Measurements from ENCODE around the gene SLFN12. TPM values are rescaled to one million over a fixed set of nuclear protein-coding genes. Genes with fewer than 3 reads are reported as not detected.

SLFN12 gene
- total RNA-seq, 2 experiments from 2014 or later, result 0.06 TPM; not detected in 1

- no peak overlapping the region for H3K4me3 ChIP-seq (ENCODE audit: low read depth, low read length, poor library complexity, severe bottlenecking)
- POLR2A ChIA-PET, result no interaction called here
- no TSS peak for BruUV-seq (replicated peaks)
These were observed 15.2 kb upstream of the SLFN12 start for GRCh38 chr17:35447499-35447898.

DNA sequence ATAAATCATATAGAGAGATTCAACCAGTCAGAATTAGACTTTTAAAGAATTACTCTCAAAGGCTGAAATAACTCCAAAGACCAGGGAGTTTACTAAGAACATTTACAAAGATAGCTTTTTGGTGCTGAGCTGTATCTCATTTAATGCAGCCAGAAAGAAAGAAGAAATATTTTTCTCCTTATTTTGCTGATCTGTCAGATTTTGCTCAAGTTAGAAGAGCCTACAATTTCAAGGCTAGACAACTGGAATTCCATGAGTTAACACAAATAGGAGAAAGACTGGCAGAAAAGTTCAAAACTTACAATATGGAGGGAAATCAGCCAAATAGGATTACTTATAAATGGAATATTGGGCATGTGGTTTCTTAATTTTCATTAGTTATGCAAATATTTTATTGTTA is 6.1 kb upstream of the SLFN12 start:
- Histone ChIP-seq H3K4me2 (ENCODE audit: low read length) (no peak overlapping the region), H3K4me1 (ENCODE audit: insufficient read depth, low read length, poor library complexity, severe bottlenecking) (no peaks in the 10 kb centered on the region), H3K9me3 (ENCODE audit: low read length) (no peaks in the 10 kb centered on the region), H3K9me2 (ENCODE audit: insufficient read depth, low read length) (no peaks in the 10 kb centered on the region), H3K36me3 (ENCODE audit: insufficient read depth, low read length) (no peaks in the 10 kb centered on the region), H2AFZ (ENCODE audit: low read length) (no peak overlapping the region), H3K79me2 (ENCODE audit: insufficient read depth, low read depth, low read length) (no peaks in the 10 kb centered on the region), H3K27ac (ENCODE audit: low read depth, low read length, poor library complexity, severe bottlenecking) (no peak overlapping the region), H4K20me1 (ENCODE audit: insufficient read depth, low read length) (no peaks in the 10 kb centered on the region), H3K4me3 (ENCODE audit: low read depth, low read length, poor library complexity, severe bottlenecking) (no peak overlapping the region)
- intact Hi-C loops (cut with micrococcal nuclease; ENCODE audit: unreplicated experiment), result no loop called here
- ChIA-PET CTCF (ENCODE audit: unreplicated experiment) (no interaction called here), POLR2A (interaction anchor here (0.7 kb wide), 1 partner anchor 165 kb away, joined by 3 read pairs; no protein-coding TSS in a partner anchor)
- DNase-seq (ENCODE audit: low spot score), result no peak
- TF ChIP-seq EZH2phosphoT487 (IDR thresholded peaks at IDR 0.05; ENCODE audit: borderline replicate concordance, low read depth, low read length) (no peak), CTCF (conservative IDR thresholded peaks at IDR 0.05; ENCODE audit: low read length) (no peak)
- BruUV-seq (replicated peaks), result no TSS peak

More at GRCh38 chr17:35447499-35447898, 15.2 kb upstream of the SLFN12 start:
- CTCF ChIA-PET (ENCODE audit: unreplicated experiment), result no interaction called here
- H2AFZ ChIP-seq (ENCODE audit: low read length), result no peak overlapping the region
- no peaks in the 10 kb centered on the region for H3K4me1 ChIP-seq (ENCODE audit: insufficient read depth, low read length, poor library complexity, severe bottlenecking)
- no peak for DNase-seq (ENCODE audit: low spot score)
- no peaks in the 10 kb centered on the region for H4K20me1 ChIP-seq (ENCODE audit: insufficient read depth, low read length)
- no peaks in the 10 kb centered on the region for H3K9me3 ChIP-seq (ENCODE audit: low read length)
- H3K9me2 ChIP-seq (ENCODE audit: insufficient read depth, low read length), result no peaks in the 10 kb centered on the region
- intact Hi-C loops (cut with micrococcal nuclease; ENCODE audit: unreplicated experiment), result no loop called here
- no peak overlapping the region for H3K4me2 ChIP-seq (ENCODE audit: low read length)
- H3K36me3 ChIP-seq (ENCODE audit: insufficient read depth, low read length), result no peaks in the 10 kb centered on the region
- no peak overlapping the region for H3K27ac ChIP-seq (ENCODE audit: low read depth, low read length, poor library complexity, severe bottlenecking)
- TF ChIP-seq CTCF (conservative IDR thresholded peaks at IDR 0.05; ENCODE audit: low read length), result no peak
- no peak for TF ChIP-seq EZH2phosphoT487 (IDR thresholded peaks at IDR 0.05; ENCODE audit: borderline replicate concordance, low read depth, low read length)
- no peaks in the 10 kb centered on the region for H3K79me2 ChIP-seq (ENCODE audit: insufficient read depth, low read depth, low read length)

DNA sequence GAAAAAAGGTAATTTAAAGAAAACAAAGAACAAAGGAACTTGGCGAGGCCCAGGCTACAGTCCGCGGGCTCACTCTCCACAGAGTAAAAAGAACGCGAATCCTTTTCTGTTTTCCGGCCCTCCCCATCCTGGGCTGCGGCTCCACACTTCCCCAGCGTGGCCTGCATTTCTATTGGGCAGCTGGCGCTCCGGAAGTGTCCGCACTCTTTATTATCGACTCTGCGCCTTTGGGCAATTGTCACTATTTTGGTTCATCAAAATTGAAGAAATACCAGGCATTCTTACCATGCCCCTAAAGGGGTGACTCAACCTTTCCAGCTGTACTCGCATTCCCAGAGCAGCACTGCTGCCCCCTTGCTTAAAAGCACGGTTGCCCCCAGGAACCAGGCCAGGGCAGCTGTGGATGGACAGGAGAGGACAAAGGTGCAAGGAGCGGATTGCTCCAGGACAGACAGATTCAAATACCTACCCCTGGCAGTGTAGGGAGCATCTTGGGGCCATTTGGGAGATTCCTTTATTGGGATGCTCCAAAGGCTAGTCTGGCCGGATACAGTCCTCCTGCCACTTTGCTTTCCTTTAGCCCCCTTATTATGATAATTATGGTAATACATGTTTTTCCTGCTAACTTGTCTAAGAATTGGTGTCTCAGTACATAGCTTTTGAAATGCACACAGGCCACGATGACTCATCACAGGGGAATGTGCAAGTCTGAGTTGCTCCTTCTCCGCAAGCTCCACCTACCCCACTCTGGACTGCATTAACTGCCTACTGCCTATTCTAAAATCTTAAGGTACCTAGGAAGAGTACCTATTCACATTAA is 985 bp upstream of the SLFN12 start:
- ChIA-PET POLR2A (no interaction called here), CTCF (ENCODE audit: unreplicated experiment) (no interaction called here)
- no peaks in the 10 kb centered on the region for H3K36me3 ChIP-seq (ENCODE audit: insufficient read depth, low read length)
- no peak overlapping the region for H3K27ac ChIP-seq (ENCODE audit: low read depth, low read length, poor library complexity, severe bottlenecking)
- H3K4me2 ChIP-seq (ENCODE audit: low read length), result no peak overlapping the region
- BruUV-seq (replicated peaks), result no TSS peak
- intact Hi-C loops (cut with micrococcal nuclease; ENCODE audit: unreplicated experiment), result no loop called here
- H3K4me3 ChIP-seq (ENCODE audit: low read depth, low read length, poor library complexity, severe bottlenecking), result no peak overlapping the region
- H2AFZ ChIP-seq (ENCODE audit: low read length), result no peak overlapping the region
- H3K79me2 ChIP-seq (ENCODE audit: insufficient read depth, low read depth, low read length), result no peaks in the 10 kb centered on the region
- no peaks in the 10 kb centered on the region for H4K20me1 ChIP-seq (ENCODE audit: insufficient read depth, low read length)
- no peak for DNase-seq (ENCODE audit: low spot score)
- no peaks in the 10 kb centered on the region for H3K9me2 ChIP-seq (ENCODE audit: insufficient read depth, low read length)
- no peaks in the 10 kb centered on the region for H3K9me3 ChIP-seq (ENCODE audit: low read length)
- H3K4me1 ChIP-seq (ENCODE audit: insufficient read depth, low read length, poor library complexity, severe bottlenecking), result no peaks in the 10 kb centered on the region
- TF ChIP-seq CTCF (conservative IDR thresholded peaks at IDR 0.05; ENCODE audit: low read length) (no peak), EZH2phosphoT487 (IDR thresholded peaks at IDR 0.05; ENCODE audit: borderline replicate concordance, low read depth, low read length) (no peak)
